GM21526 (cell line): ENCODE data around the gene CNTN5.
"Not testable (repeated sequence)": the region's sequence is repeated elsewhere in the genome, so short reads cannot be mapped to it uniquely, and the experiment has no call there.

Experiments
- ATAC-seq: cut with Tn5 transposase; IDR thresholded peaks from one replicate; pipeline ENCODE4 v1.9.1; 2021; ENCODE audit warnings: moderate library complexity; ENCODE audit not compliant: unreplicated experiment, low FRiP score

CNTN5 gene

GRCh38 chr11:100240025-100240539, 1219.3 kb downstream of the CNTN5 start:
- no peak for ATAC-seq

GRCh38 chr11:100247704-100248103, 1227.0 kb downstream of the CNTN5 start:
- ATAC-seq = no peak

DNA sequence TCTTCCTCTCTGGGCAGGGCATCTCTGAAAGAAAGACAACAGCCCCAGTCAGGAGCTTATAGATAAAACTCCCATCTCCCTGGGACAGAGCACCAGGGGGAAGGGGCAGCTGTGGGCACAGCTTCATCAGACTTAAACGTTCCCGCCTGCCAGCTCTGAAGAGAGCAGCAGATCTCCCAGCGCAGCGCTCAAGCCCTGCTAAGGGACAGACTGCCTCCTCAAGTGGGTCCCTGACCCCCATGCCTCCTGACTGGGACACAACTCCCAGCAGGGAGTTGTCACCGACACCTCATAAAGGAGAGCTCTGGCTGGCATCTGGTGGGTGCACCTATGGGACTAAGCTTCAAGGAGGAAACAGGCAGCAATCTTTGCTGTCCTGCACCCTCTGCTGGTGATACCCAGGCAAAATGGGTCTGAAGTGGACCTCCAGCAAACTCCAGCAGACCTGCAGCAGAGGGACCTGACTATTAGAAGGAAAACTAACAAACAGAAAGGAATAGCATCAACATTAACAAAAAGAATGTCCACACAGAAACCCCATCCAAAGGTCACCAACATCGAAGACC, 1236.6 kb downstream of the CNTN5 start:
- ATAC-seq = not testable (repeated sequence)

GRCh38 chr11:100269516-100269915, 1248.8 kb downstream of the CNTN5 start:
- no peak for ATAC-seq

DNA sequence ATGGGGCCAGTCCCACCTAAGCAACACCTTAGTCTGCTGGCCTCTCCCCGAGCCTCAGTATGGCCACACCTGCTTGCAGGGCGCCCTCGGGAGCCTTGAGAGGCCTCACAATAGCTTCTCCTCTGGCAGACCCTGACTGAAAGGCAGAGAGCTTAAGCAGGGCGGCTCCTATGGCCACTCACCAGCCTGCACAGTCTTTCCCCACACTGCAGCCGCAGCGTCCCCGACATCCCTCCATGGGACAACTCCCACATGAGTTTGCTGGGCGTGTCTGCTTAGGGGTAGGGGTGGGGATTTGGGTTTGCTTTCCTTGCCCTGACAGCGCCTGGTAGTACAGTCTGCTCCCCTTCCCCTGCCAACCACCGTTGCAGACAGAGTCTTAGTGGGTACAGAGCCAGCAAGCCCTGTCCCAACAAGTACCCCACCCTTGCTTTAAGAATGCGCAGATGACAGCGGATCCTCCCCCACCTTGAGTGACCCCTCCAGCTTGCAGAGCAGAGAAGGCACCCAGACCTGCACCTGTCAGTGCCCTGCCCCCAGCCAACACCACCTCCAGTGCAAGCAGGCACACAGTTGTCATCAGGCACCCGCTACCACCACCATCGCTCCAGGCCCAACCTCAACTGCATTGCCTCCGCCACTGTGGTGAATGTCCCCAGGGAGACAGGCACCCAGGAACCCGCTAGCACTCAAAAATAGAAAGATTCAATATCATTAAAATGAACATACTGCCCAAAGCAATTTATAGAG, 1252.5 kb downstream of the CNTN5 start:
- ATAC-seq = no peak

- not testable (repeated sequence) for ATAC-seq
These were observed 1253.7 kb downstream of the CNTN5 start for GRCh38 chr11:100274466-100274865.

- no peak for ATAC-seq
These were observed 1274.0 kb downstream of the CNTN5 start for GRCh38 chr11:100294748-100295147.

GRCh38 chr11:100296051-100296679, 1275.4 kb downstream of the CNTN5 start:
- no peak for ATAC-seq

DNA sequence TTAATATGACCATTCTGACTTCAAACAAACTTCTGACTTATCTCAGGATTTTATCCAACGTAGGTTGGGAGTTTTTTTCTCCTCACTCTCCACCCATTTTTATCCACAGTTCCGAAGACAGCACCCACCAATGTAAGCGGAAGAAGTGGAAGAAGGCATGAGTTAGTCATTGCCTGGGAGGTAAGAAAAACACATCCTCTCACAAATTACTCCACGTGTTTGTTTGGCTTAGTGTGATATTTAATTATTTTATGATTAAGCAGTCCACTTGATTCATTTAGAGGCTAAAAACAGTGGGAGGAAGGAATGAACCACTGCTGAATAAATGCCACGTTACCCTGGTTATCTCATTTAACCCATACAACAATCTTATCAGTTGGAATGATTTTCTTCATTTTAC, 1276.8 kb downstream of the CNTN5 start:
- no peak for ATAC-seq

- ATAC-seq = no peak
These were observed 1282.1 kb downstream of the CNTN5 start for GRCh38 chr11:100302824-100303223.

DNA sequence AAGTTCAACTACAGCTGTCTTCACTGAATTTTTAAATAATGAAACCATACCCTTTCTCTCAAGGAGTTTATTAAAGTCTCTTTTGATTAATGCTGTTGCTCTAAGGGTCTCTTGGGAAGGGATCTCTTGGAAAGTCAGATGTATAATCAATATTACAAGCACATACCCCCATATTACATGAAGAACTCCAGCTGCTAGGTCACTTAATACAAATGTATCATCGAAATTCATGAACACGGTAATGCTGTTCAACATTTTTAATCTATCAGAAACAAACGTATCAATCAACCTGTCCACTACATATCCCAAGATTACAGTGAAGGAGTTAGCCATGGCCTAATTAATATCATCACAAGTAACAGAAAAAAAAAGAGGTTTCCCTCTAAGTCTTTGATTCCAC, 1283.1 kb downstream of the CNTN5 start:
- ATAC-seq = no peak

DNA sequence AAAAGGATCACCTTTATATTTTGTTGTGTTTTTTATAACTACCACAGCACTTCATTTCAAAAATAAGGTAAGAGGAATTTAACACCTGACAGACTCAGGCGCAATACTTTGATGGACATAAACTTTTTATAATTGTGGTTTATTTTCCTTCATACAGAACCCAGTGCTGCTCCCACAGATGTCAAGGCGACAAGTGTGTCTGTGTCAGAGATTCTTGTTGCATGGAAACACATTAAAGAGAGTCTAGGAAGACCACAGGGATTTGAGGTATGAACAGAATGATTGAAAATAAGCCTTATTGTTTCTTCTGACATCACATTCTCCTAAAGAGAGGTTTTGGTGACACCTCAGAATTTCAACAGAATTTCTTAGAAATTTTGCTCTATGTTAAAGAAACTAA, 1287.5 kb downstream of the CNTN5 start:
- no peak for ATAC-seq

GRCh38 chr11:100315946-100316345, 1295.2 kb downstream of the CNTN5 start:
- ATAC-seq = no peak

DNA sequence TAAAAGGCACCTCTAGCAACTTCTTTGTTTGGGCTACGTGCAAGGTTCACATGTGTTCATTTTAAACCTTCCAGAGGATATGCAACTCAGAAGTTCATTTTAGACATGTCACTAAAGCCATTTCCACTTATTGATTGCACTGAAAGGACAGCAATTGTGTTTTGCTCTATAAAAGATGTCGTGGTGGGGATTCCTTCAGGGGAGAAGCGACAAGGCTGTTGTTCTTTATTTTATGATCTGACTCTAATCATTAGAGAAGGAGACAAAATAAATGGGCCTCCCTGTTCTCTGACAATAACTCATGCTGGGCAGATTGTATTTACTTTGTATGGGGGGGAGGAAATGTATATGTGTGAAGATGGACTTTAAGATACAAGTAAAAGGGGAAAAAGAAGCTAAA, 1296.2 kb downstream of the CNTN5 start:
- no peak for ATAC-seq

DNA sequence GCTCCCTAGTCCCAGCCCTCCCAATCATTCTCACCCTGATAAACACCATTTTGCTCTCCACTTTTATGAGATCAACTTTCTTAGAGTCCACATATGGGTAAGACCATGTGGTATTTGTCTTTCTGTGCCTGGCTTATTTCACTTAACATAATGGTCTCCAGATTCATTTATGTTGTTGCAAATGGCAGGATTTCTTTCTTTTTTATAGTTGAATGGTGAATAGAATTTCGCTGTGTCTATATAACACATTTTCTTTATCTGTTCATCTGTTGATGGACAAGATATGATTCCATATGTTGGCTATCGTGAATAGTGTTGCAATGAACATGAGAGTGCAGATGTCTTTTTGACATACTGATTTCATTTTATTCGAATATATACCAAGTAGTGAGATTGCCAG, 1298.9 kb downstream of the CNTN5 start:
- no peak for ATAC-seq

DNA sequence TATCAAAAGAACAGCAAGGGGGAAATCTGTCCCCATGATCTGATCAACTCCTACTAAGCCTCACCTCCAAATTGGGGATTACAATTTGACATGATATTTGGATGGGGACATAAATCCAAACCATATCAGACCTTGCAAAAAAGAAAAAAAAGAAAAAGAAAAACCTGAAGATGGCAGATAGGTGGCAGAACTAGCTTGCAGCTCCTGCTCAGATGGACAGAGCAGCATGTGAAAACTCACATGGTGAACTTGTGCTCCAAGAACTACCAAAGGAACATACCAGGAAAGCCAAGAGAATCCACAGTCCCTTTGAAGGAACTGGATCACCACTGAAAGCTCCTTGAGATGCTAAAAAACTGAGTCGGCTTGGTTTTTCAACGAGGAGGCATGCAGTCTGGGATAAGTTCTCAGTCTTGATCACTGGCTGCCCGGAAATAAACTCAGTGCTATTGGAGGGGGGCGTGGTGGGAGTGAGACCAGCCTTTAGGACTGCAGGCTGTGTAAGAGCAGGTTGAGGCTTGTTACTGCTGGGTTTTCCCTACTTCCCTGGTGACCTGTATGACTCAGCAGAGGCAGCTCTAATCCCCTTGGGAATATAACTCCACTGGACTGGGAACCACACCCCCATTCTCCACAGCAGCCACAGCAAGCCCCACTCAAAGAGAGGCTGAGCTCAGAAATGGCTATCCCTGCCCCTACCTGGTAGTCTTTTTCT, 1308.0 kb downstream of the CNTN5 start:
- ATAC-seq = no peak

DNA sequence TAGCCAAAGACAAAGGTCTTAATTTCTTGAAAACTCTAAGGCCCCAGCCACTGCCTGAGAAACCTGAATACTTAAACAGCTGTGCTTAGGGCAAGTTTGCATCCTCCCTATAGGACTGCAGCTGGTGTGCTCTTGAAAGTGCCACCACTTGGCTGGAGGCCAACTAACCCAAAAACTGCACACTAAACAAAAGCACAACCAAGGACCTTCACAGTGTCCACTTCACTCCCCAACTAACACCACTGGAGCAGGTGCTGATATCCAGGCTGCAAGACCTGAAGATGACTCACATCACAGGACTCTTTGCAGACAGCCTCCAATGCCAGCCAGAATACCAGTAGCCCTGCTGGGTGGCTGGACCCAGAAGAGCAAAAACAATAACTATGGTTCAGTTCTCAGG, 1308.6 kb downstream of the CNTN5 start:
- no peak for ATAC-seq

DNA sequence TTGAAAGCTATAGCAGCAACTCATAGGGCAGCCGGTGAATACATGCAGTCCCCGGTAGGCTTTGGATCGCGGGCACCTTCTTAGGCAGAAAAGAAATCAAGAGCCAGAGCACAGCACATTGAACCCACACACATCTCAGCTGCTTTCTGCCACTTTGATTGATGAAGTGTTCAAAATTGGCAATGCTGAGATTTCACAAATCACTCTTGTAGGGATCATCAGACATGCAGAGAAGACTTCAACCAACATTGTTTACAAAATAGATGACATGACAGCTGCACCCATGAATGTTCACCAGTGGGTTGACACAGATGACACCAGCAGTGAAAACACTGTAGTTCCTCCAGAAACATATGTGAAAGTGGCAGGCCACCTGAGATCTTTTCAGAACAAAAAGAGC, 1316.1 kb downstream of the CNTN5 start:
- ATAC-seq = no peak

- ATAC-seq = no peak
These were observed 1317.5 kb downstream of the CNTN5 start for GRCh38 chr11:100338144-100338840.

DNA sequence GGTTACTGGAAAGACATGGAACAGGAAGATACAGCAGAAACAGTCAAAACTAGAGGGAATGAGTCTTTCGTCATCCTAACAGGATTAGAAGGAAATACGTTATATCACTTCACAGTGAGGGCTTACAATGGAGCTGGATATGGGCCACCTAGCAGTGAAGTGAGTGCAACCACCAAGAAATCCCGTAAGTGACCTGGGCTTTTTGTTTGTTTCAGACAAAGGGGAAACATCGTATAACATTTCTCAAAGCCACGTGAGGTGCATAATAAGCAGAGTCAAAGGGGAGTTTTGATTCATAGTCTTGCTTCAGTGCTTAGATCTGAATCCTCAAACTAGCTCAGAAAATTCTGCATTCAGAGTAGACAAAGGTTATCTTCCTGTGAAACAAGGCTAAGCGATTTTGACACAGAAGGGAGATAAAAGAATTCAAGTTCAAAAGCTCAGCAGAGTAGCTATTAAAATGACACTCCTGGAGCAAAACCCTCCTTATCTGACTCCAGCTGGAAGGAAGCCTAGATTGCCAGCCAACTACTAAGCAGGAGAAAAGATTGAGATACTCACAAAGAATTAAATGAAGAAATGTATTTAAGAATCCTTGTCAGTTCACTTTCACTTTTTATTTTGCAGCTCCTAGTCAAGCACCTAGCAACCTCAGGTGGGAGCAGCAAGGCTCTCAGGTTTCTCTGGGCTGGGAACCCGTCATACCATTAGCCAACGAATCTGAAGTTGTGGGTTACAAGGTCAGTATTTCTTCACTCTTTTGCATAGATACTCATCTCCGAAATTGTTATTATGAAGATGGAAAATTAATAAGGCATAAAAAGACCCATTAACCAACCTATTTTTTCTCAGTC, 1319.9 kb downstream of the CNTN5 start:
- ATAC-seq = no peak
